DOHH2 (cell line): ENCODE results near the gene COL1A1.

ENCODE experiments used
- H3F3A ChIP-seq: fragments of 200-600 bp; sonication (generic), shearing (Covaris generic); 2 replicates; pipeline ENCODE4 v1.6.0; 2016; ENCODE audit warnings: antibody characterized with exemption, mild to moderate bottlenecking; ENCODE audit not compliant: control insufficient read depth, insufficient read depth
- H3K27ac ChIP-seq: fragments of 200-600 bp; sonication (generic); 2 replicates; pipeline ENCODE4 v1.5.1; 2014; ENCODE audit warnings: low read depth, mild to moderate bottlenecking, low read length, moderate library complexity
- H3K27me3 ChIP-seq: fragments of 200-600 bp; sonication (generic); 2 replicates; pipeline ENCODE4 v1.6.1; 2014; ENCODE audit warnings: mild to moderate bottlenecking, low read length, mixed read lengths; ENCODE audit not compliant: control insufficient read depth
- H3K36me3 ChIP-seq: fragments of 200-600 bp; sonication (generic); 2 replicates; pipeline ENCODE4 v1.6.1; 2014; ENCODE audit warnings: mild to moderate bottlenecking, low read length, moderate library complexity, mixed read lengths; ENCODE audit not compliant: control insufficient read depth
- H3K4me1 ChIP-seq: fragments of 200-600 bp; sonication (generic); 2 replicates; pipeline ENCODE4 v1.6.1; 2014; ENCODE audit warnings: mild to moderate bottlenecking, low read length, mixed read lengths; ENCODE audit not compliant: control insufficient read depth
- H3K4me2 ChIP-seq: fragments of 200-600 bp; sonication (generic); 2 replicates; pipeline ENCODE4 v1.6.0; 2014; ENCODE audit warnings: mild to moderate bottlenecking, low read length, moderate library complexity
- H3K4me3 ChIP-seq: fragments of 200-600 bp; sonication (generic); 2 replicates; pipeline ENCODE4 v1.5.1; 2014; ENCODE audit warnings: mild to moderate bottlenecking, low read length, mixed read lengths
- H3K79me2 ChIP-seq: fragments of 200-600 bp; sonication (generic); 2 replicates; pipeline ENCODE4 v1.6.1; 2014; ENCODE audit warnings: mild to moderate bottlenecking, low read length, mixed read lengths; ENCODE audit not compliant: control insufficient read depth
- H3K9me2 ChIP-seq: fragments of 200-600 bp; sonication (generic); replicated peaks from 2 replicates; pipeline ENCODE4 v1.6.1; 2014; ENCODE audit warnings: mild to moderate bottlenecking, low read length, mixed read lengths; ENCODE audit not compliant: control insufficient read depth
- H3K9me3 ChIP-seq: fragments of 200-600 bp; sonication (generic); 2 replicates; pipeline ENCODE4 v1.6.1; 2014; ENCODE audit warnings: antibody characterized with exemption, low read length, mixed read lengths; ENCODE audit not compliant: control insufficient read depth, insufficient read depth
- H4K20me1 ChIP-seq: fragments of 200-600 bp; sonication (generic); 2 replicates; pipeline ENCODE4 v1.6.0; 2014; ENCODE audit warnings: low read depth, mild to moderate bottlenecking, antibody characterized with exemption, low read length, moderate library complexity; ENCODE audit not compliant: control insufficient read depth, insufficient read depth
- EZH2phosphoT487 ChIP-seq: fragments of 200-600 bp; sonication (generic); IDR thresholded peaks from 2 replicates; pipeline ENCODE4 v1.6.1; 2017; ENCODE audit warnings: borderline replicate concordance, mild to moderate bottlenecking, antibody characterized with exemption, low read length, moderate library complexity, mixed read lengths
- TF ChIP-seq, protein P1 (sequence below): fragments of 200-600 bp; sonication (generic); IDR thresholded peaks from one replicate; pipeline ENCODE4 v1.5.1; 2014; ENCODE audit warnings: antibody characterized with exemption, mild to moderate bottlenecking, low read depth, low read length; ENCODE audit not compliant: poor library complexity, severe bottlenecking

COL1A1 gene

DNA sequence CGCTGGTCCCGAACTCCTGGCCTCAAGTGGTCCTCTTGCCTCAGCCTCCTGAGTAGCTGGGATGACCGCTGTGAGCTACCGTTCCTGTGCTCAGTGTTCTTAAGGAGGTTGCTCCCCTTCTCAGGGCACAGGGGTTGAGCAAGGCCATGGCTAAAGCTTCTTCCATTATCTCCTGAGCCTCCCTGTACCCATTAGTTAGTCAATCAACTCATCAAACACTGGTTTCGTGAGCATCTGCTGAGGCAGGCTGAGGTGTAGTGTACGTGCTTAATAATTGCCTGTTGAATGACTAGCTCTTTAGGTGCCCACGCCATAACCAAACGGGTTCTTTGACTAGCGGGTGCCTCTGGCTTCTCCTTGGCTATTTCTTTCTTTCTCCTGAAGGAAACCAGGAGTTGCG is 24.0 kb downstream of the COL1A1 start:
- Histone ChIP-seq H3K4me3 (no peak overlapping the region), H3K27me3 (no peaks in the 10 kb centered on the region), H4K20me1 (no peaks in the 10 kb centered on the region)

DNA sequence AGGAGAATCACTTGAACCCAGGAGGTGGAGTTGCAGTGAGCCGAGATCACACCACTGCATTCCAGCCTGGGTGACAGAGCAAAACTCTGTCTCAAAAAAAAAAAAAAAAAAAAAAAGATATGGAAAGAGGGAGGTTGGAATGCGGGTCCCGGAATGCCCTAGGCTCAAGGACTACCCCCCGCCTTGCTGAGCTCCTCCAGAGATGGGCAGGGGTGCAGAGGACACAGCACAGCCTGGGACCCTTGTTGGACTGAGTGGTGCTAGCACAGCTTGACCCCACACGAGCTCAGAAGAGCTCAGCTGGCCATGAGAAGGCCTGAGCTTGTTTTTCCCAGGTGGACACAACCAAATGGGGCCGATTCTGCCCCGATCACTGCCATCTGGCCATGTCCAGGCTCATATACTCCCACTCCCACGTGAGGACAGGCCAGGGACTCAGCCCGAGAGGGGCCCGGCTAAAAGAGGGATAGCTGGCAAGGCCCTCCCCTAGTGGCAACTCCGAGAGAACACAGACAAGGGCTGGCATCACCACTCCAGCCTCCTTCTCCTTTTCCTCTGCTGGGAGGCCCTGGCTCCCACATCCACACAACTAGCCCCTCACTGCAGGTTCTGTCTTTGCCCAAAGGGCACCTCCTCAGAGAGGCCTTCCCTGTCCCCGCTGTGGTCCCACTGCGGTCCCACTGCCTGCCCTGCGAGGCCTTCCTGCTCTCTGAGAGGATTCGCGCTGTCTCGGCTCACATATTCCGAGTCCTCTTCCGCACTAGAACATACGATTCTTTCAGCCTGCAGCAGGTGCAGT is 24.7 kb downstream of the COL1A1 start:
- Histone ChIP-seq H4K20me1 (no peaks in the 10 kb centered on the region), H3K4me3 (no peak overlapping the region), H3K79me2 (no peaks in the 10 kb centered on the region), H3K4me1 (peaks cover 9% of the 10 kb centered on the region), H3K9me2 (no peaks in the 10 kb centered on the region), H3K36me3 (no peaks in the 10 kb centered on the region), H3K27me3 (no peaks in the 10 kb centered on the region), H3K4me2 (no peak overlapping the region), H3K9me3 (no peaks in the 10 kb centered on the region), H3F3A (no peaks in the 10 kb centered on the region), H3K27ac (no peak overlapping the region)
- TF ChIP-seq, protein P1, sequence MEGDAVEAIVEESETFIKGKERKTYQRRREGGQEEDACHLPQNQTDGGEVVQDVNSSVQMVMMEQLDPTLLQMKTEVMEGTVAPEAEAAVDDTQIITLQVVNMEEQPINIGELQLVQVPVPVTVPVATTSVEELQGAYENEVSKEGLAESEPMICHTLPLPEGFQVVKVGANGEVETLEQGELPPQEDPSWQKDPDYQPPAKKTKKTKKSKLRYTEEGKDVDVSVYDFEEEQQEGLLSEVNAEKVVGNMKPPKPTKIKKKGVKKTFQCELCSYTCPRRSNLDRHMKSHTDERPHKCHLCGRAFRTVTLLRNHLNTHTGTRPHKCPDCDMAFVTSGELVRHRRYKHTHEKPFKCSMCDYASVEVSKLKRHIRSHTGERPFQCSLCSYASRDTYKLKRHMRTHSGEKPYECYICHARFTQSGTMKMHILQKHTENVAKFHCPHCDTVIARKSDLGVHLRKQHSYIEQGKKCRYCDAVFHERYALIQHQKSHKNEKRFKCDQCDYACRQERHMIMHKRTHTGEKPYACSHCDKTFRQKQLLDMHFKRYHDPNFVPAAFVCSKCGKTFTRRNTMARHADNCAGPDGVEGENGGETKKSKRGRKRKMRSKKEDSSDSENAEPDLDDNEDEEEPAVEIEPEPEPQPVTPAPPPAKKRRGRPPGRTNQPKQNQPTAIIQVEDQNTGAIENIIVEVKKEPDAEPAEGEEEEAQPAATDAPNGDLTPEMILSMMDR: no peak

More for the DNA sequence above, 24.0 kb downstream of the COL1A1 start:
- Histone ChIP-seq H3K36me3 (no peaks in the 10 kb centered on the region), H3F3A (no peaks in the 10 kb centered on the region), H3K4me2 (no peak overlapping the region), H3K27ac (no peak overlapping the region), H3K4me1 (peaks cover 9% of the 10 kb centered on the region), H3K9me3 (no peaks in the 10 kb centered on the region), H3K79me2 (no peaks in the 10 kb centered on the region), H3K9me2 (no peaks in the 10 kb centered on the region)
- TF ChIP-seq EZH2phosphoT487: no peak
- TF ChIP-seq, protein P1: no peak

DNA sequence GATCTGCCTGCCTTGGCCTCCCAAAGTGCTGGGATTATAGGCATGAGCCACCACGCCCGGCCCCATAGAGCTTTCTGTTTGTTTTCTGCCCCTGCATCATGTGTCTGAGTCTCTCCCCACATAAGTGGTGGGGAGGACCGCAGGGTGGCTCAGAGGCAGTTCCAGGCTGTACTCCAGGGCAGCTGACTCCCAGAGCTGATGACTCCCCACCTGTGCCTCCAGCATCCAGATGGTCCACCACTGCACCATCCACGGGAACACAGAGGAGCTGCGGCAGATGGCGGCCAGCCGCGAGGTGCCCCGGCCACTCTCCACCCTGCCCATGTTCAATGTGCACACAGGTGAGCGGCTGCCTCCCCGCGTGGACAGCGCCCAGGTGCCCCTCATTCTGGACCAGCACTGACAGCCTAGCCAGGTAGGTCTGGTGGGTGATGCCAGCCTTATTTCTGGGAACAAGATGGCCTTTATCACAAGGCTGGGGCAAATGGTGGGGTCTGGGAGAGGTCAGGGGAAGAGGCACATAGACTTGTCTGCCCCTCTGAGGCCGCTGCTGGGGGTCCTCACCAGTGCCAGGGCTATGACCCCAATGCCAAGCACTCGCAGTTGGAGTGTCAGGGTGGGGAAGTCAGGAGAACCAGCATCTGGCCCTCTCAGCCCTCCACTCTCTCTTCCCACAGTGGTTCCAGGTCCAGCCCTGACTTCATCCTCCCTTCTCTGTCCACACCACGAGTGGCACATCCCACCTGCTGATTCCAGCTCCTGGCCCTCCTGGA is 26.2 kb downstream of the COL1A1 start:
- Histone ChIP-seq H4K20me1 (no peaks in the 10 kb centered on the region), H3K9me3 (no peaks in the 10 kb centered on the region), H3K27ac (no peak overlapping the region), H3K4me1 (peaks cover 9% of the 10 kb centered on the region), H3K9me2 (no peaks in the 10 kb centered on the region), H3F3A (no peaks in the 10 kb centered on the region), H3K4me2 (no peak overlapping the region), H3K4me3 (no peak overlapping the region), H3K36me3 (no peaks in the 10 kb centered on the region), H3K79me2 (no peaks in the 10 kb centered on the region), H3K27me3 (peaks cover 8% of the 10 kb centered on the region)
- no peak for TF ChIP-seq EZH2phosphoT487
- TF ChIP-seq, protein P1: no peak
